Pancreas (tissue), 10 donors: ENCODE results near the gene TANC1. TPM values are rescaled to one million over a fixed set of nuclear protein-coding genes. Genes with fewer than 3 reads are reported as not detected.

Experiments used
- ATAC-seq, 4 donors: fragments of 200-7000 bp; cut with Tn5 transposase; one replicate each; pipeline versions ENCODE4 v1.8.0 to v1.9.1; 2020; ENCODE audit warnings: mild to moderate bottlenecking in 4 of 4, moderate library complexity in 4 of 4
- DNase-seq, 6 donors: peaks; one replicate each; pipeline ENCODE4 v3.0.0-alpha.2; 2020
- FAIRE-seq: peaks from 2 replicates; lab custom pipeline; 2012; peaks lifted over from hg19 to GRCh38; lab: Jason Lieb, UNC
- H3K27ac ChIP-seq, 4 donors: fragments of 200-600 bp; sonication (generic); 1 replicate in 3 of 4; 2 replicates in 1 of 4; pipeline versions ENCODE4 v1.5.0 to v1.8.0; 2020
- H3K27me3 ChIP-seq, 4 donors: fragments of 200-600 bp; one replicate each; pipeline ENCODE4 v1.8.0; 2021
- H3K36me3 ChIP-seq, 3 donors: fragments of 200-600 bp; sonication (generic) in 1 of 3; one replicate each; pipeline versions ENCODE4 v1.5.0 to v1.8.0; 2020 to 2021
- H3K4me1 ChIP-seq, 3 donors: fragments of 200-600 bp; one replicate each; pipeline ENCODE4 v1.8.0; 2021
- H3K4me3 ChIP-seq, 4 donors: fragments of 200-600 bp; sonication (generic) in 2 of 4; one replicate each; pipeline versions ENCODE4 v1.5.0 to v1.8.0; 2020 to 2021
- H3K9me3 ChIP-seq, 4 donors: fragments of 200-600 bp; one replicate each; pipeline ENCODE4 v1.8.0; 2021
- WGBS, 2 donors: extraction: QIAGEN DNeasy Blood & Tissue Kit; methylation state at CpG; one replicate each; pipeline ENCODE4 v1.1.7; 2013; 5-methylcytosine and 5-hydroxymethylcytosine counted together
- intact Hi-C, 3 donors: fragments of 100-400 bp; cut with DNase I; formaldehyde crosslinking; loops; one replicate each; pipeline versions ENCODE4 v1.11.1 to v1.14.2; 2022
- polyA plus RNA-seq, 2 donors: library from polyadenylated mRNA; stranded (reverse); fragments of 200-250 nt; gene quantifications; one replicate each; pipeline ENCODE4 v1.2.3, GENCODE V29; 2013
- total RNA-seq, 6 donors: library from RNA; stranded (reverse); fragmentation: NEBNext Ultra II Directional in 4 of 6; extraction: Animal tissue kit (Norgen Biotek cat#: 25700) in 4 of 6; gene quantifications; one replicate each; pipeline versions ENCODE4 v1.2.1 to v1.2.4, GENCODE V29; 2021 to 2023
- TF ChIP-seq, protein P1 (sequence below), 4 donors: fragments of 200-600 bp; sonication (generic) in 3 of 4; IDR thresholded peaks; one replicate each; pipeline versions ENCODE4 v1.5.0 to v1.8.0; 2021; ENCODE audit warnings: antibody characterized with exemption in 4 of 4
- donor health status: healthy with polysubstance abuse.
- donor health status: DM: no; HTN: no; CAD: no; lungs with moderate emphysema.
- donor health status: DM: no; HTN: no; CAD: no.
- donor health status: control.
- donor health status: control.
- donor health status: Bipolar disorder and iron deficiency.
- donor health status: DM: yes; HTN: yes; CAD: no.
- donor health status: DM: no; HTN: no; CAD: no.
- donor health status: DM: no; HTN: no; CAD: no.
- donor health status: DM: yes; HTN: yes; CAD: no.

The TANC1 gene
- total and polyA plus RNA-seq, 8 donors, result 9.0 to 17.6 (median 10.5) TPM

- intact Hi-C loops, result no loop called here
- TF ChIP-seq, protein P1, sequence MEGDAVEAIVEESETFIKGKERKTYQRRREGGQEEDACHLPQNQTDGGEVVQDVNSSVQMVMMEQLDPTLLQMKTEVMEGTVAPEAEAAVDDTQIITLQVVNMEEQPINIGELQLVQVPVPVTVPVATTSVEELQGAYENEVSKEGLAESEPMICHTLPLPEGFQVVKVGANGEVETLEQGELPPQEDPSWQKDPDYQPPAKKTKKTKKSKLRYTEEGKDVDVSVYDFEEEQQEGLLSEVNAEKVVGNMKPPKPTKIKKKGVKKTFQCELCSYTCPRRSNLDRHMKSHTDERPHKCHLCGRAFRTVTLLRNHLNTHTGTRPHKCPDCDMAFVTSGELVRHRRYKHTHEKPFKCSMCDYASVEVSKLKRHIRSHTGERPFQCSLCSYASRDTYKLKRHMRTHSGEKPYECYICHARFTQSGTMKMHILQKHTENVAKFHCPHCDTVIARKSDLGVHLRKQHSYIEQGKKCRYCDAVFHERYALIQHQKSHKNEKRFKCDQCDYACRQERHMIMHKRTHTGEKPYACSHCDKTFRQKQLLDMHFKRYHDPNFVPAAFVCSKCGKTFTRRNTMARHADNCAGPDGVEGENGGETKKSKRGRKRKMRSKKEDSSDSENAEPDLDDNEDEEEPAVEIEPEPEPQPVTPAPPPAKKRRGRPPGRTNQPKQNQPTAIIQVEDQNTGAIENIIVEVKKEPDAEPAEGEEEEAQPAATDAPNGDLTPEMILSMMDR (IDR thresholded peaks at IDR 0.05), result no peak
- H3K27me3 ChIP-seq, result no peaks in the 10 kb centered on the region
- no peaks in the 10 kb centered on the region for H3K9me3 ChIP-seq
- FAIRE-seq, result no peak
- no peak overlapping the region for H3K27ac ChIP-seq
- H3K4me3 ChIP-seq, result no peak overlapping the region
- 77 to 78% methylated on average over 1 of the region's 1 CpG for WGBS, 2 donors
- DNase-seq, result no peak
- no peak for ATAC-seq
- peaks cover 6 to 24% (median 20%) of the 10 kb centered on the region in 3 donors for H3K4me1 ChIP-seq
- H3K36me3 ChIP-seq, result no peaks in the 10 kb centered on the region
Observed at GRCh38 chr2:159067971-159068370, 99.5 kb downstream of the TANC1 start.

DNA sequence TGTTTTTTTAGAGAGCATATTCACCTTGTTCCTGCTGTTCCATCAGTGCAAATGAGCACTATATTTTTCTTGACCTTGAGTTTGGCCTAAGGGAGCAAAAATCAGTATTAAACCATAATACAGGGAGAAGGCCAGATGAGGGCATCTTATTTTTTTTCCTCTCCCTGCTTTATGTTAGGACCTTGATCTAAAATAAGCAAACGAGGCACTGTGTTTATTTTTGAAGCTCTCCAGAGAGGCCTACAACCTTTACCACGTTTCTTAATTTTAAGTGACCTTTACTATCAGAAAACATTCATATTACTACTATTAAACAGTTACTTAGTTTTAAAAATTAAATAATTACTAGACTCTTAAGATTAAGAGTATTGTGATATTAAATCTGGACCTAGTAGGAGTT lies 100.8 kb downstream of the TANC1 start:
- no peaks in the 10 kb centered on the region for H3K9me3 ChIP-seq
- no peaks in the 10 kb centered on the region for H3K27me3 ChIP-seq
- intact Hi-C loops, result no loop called here
- H3K36me3 ChIP-seq, result no peaks in the 10 kb centered on the region
- no peak overlapping the region for H3K27ac ChIP-seq
- TF ChIP-seq, protein P1 (IDR thresholded peaks at IDR 0.05), result no peak
- no peak for FAIRE-seq
- WGBS, 2 donors, result 36 to 40% methylated on average over 2 of the region's 2 CpGs
- ATAC-seq, result no peak
- no peak for DNase-seq
- peaks cover 5 to 15% (median 15%) of the 10 kb centered on the region in 3 donors for H3K4me1 ChIP-seq
- H3K4me3 ChIP-seq, result no peak overlapping the region

GRCh38 chr2:159070235-159070634 lies 101.8 kb downstream of the TANC1 start:
- TF ChIP-seq, protein P1 (IDR thresholded peaks at IDR 0.05), result no peak
- WGBS, 2 donors, result 50 to 71% methylated on average over 2 of the region's 2 CpGs

GRCh38 chr2:159071190-159071915 lies 102.9 kb downstream of the TANC1 start:
- WGBS, 2 donors, result 65 to 82% methylated on average over 2 of the region's 2 CpGs
- Histone ChIP-seq H3K27me3 (no peaks in the 10 kb centered on the region), H3K4me1 (no peaks in the 10 kb centered on the region), H3K36me3 (no peaks in the 10 kb centered on the region), H3K9me3 (no peaks in the 10 kb centered on the region), H3K27ac (no peak overlapping the region), H3K4me3 (no peak overlapping the region)
- intact Hi-C loops, result no loop called here
- TF ChIP-seq, protein P1 (IDR thresholded peaks at IDR 0.05), result no peak
- no peak for DNase-seq
- ATAC-seq, result no peak
- no peak for FAIRE-seq

More at GRCh38 chr2:159070235-159070634, 101.8 kb downstream of the TANC1 start:
- Histone ChIP-seq H3K36me3 (no peaks in the 10 kb centered on the region), H3K4me1 (peaks cover 0 to 5% (median 5%) of the 10 kb centered on the region in 3 donors), H3K27me3 (no peaks in the 10 kb centered on the region), H3K27ac (no peak overlapping the region), H3K9me3 (no peaks in the 10 kb centered on the region), H3K4me3 (no peak overlapping the region)
- FAIRE-seq, result no peak
- no peak for ATAC-seq
- intact Hi-C loops, result no loop called here
- no peak for DNase-seq

- ATAC-seq, result no peak
- no peaks in the 10 kb centered on the region for H3K27me3 ChIP-seq
- TF ChIP-seq, protein P1 (IDR thresholded peaks at IDR 0.05), result no peak
- H3K36me3 ChIP-seq, result no peaks in the 10 kb centered on the region
- no peak for FAIRE-seq
- no peaks in the 10 kb centered on the region for H3K4me1 ChIP-seq
- no peak overlapping the region for H3K27ac ChIP-seq
- H3K4me3 ChIP-seq, result no peak overlapping the region
- intact Hi-C loops, result no loop called here
- no peaks in the 10 kb centered on the region for H3K9me3 ChIP-seq
- WGBS, 2 donors, result 82 to 94% methylated on average over 2 of the region's 2 CpGs
- no peak for DNase-seq
Observed at GRCh38 chr2:159072795-159073194, 104.4 kb downstream of the TANC1 start.
